Inferior parietal cortex (tissue), 1 donor: Measurements from ENCODE around the gene RNASE2.
A peak's percentile ranks its signal among the peaks of the same experiment; 100 is the strongest.
"Not testable (repeated sequence)": the region's sequence is repeated elsewhere in the genome, so short reads cannot be mapped to it uniquely, and the experiment has no call there.

Source experiments
- DNase-seq: peaks from one replicate; pipeline ENCODE4 v3.0.0-alpha.2; 2016; ENCODE audit errors: extremely low spot score

Gene RNASE2

DNA sequence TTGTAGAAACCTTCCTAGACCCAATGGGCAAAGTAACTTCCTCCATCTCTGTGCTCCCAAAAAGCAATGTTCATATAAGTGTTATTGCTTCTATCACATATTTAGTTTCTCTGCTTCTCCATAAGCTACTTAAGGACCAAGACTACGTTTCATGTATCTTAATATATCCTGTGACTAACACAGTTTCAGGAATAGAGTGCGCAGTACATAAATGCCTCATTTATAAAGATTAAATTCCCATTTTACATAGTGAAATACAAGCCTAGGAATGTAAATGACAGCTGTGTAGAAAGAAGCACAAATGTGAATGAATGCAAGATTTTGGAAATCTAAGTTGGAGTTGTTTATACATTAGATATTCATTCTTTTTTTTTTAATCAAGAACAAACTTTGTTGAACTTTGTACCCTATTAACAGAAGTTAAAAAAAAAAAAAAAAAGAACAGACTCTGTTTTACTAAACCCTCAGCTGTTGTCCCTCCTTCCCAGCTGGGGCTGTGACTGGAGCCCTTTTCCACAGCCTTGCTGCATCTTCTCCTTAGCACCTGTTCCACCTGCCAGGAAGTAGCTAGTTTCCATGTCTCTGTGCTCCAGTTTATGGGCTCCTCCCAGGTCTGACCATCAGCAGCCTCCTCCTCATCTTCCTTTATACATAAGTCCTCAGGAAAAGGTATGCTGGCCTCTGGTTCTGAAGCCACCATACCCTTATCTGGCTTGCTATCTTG, 27.5 kb downstream of the RNASE2 start:
- no peak for DNase-seq

DNA sequence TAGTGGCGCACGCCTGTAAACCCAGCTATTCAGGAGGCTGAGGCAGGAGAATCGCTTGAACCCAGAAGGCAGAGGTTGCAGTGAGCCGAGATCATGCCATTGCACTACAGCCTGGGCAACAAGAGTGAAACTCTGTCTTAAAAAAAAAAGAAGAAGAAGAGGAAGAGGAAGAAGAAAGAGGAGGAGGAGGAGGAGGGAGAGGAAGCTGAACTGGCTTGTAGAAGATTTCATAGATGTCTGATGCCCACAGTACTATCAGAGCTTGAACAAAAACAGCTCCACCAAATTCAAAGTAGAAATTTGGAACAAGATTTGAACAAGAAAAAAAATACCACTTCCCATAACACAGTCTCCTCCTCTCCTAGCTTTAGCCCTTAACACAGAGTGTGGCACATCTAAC, 30.4 kb downstream of the RNASE2 start:
- DNase-seq = not testable (repeated sequence)

DNA sequence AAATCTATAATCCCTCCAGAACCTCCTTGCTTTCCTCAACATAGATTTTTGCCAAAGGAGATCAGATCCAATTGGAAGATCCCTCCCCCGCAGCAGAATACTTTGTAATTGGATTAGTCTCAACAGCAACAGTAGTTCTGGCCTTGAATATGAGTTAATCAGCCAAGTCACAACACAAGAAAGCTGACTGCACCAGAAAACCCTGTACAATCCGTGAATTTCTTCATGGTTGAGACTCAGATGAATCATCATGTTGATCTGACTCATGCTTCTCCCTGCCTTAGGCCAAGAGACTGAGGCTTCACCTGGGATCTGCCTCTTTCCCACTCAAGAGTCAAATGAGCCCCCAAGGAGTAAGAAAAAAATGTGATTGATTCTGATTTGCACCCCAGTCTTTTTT, 31.5 kb downstream of the RNASE2 start:
- DNase-seq = peak; percentile 22

DNA sequence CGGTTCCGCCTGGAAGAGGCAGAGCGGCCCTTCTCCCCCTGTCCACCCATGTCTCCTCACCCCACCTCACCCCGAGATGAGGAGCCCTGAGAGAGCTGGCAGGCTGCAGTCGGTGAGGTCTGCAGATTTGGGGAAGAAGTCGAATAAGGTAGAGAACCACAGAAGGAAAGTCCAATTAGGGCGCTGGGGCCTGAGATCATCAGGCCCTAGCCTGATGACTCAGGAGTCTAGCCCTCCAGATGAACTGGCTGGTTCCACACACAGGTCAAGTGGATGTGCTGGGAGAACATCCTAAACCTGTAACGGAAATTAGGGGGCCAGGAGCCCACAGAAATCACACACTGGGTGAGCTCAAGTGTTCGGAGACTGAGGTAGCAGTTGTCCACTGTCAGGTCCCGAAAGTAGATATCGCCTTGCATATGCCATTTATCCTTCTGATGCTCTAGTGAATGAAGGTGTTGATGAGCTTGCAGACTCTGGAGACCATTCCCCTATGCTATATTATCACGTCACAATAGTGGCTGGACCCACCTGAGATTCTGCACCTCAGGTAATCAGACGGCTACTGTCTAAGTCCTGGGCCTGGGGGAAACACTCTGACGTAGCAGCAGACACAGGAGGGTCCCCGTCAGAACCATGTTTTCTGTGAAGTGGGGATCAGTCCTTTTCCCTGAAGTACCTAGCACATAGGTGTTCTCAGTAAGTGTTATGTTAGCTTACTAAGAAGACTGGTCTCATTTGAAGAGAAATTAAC, 33.6 kb downstream of the RNASE2 start:
- no peak for DNase-seq

DNA sequence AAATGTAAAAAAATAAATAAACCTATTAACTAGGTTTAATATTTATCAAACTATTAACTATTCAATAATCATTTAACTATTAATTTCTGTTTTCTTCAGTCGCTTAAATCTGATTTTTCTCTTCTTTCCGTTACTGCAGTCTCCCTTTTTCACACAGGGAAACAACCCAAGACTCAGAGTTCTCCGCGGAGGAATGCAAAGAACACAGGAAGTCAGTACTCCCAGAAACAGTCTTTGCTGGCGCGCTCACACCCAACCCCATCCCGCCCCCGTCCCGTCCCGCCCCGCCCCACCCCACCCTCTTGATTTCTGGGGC, 34.1 kb downstream of the RNASE2 start:
- no peak for DNase-seq

DNA sequence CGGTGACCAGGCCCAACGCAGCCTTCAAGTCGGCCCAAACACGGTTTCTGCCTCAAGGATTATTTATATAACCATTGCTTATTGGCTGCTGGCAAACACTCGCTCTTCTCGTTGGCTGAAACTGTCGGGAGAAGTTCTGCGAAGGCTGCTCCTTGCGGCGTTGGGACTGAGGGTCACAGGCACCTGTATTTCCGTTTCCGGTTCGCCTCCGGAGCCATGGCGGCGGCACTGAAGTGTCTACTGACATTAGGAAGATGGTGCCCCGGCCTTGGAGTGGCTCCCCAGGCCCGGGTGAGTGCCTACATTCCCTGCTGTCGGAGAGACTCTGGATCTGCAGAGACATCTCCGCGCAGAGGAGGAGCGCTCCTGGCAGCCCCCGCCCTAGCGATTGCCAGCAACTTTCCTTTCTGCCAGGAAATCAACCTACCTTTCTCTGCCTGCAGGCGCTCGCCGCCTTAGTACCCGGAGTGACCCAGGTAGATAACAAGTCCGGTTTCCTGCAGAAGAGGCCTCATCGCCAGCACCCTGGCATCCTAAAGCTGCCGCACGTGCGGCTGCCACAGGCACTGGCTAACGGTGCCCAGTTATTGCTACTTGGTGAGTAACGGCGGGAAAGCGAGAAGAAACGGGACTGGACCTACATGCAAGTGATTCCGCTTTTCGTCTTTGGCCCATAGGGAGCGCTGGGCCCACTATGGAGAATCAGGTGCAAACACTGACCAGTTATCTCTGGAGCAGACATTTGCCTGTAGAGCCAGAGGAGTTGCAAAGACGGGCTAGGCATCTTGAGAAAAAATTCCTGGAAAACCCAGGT, 34.7 kb downstream of the RNASE2 start, which contains the start of gene METTL17:
Gene METTL17 (plus strand): TSS at position 194 of the 814 bp plus-strand sequence. CDS start 23 bp downstream, at position 217.
- DNase-seq = peak; percentile 95

DNA sequence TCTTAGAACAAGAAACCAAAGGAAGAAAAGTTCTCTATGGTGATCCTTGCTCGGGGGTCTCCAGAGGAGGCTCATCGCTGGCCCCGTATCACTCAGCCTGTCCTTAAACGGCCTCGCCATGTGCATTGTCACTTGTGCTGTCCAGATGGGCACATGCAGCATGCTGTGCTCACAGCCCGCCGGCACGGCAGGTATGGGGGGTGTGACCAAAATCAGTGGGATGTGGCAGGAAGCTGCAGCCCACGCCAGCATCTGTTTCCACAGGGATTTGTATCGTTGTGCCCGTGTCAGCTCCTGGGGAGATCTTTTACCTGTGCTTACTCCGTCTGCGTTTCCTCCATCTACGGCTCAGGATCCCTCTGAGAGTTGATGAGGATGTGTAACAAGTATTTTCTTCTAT, 41.2 kb downstream of the RNASE2 start:
- no peak for DNase-seq

DNA sequence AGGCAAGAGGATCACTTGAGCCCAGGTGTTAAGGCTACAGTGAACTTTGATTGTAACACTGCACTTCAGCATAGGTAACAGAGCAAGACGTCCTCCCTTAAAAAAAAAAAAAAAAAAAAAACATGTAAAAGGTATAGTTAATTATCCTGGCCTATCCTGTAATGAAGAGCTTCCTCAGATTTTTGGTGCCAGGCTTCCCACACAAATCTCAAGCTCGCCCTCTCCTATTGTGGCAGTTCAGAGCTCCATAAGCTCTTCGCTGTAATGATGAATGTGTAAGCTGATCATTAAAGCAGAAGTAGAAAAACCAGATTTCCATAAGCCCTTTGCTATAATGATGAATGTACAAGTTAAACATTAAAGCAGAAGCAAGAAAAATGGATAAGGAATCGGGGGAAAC, 41.8 kb downstream of the RNASE2 start:
- no peak for DNase-seq

DNA sequence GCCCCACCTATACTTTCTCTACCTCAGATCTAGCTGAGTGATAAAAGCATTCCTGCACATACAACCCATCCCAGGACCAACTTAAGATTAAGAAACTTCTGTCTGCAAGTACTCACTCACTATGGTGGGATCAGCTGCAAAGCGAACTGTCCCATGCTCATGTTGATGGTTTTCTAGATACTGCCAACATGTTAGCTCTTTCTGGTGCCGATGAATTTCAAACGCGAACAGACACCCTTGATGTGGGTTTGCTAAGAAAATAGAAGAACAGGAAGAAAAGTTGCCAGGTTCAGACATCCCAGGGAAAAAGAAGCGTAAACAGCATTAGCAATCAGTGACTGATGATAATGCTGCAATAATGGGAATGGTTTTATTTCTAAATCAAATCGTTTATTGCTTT, 42.3 kb downstream of the RNASE2 start:
- no peak for DNase-seq

DNA sequence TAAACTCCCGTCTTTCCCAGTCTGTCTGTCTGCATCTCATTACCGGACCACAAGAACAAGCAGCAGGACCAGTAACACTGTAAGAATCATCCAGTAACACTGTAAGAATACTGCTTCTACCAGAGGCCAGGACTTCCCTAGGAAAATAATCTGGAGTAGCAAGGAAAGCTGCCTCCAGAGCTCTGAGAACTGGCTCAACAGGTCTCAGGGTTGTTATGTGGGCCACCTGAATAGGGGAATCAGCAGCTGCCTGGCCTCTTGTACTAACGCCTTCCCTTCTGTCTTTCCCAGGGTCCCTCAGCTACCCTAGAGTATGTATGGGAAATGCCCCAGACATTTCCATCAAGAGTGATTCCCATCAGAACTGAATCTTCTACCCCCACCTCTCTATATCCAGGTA, 42.9 kb downstream of the RNASE2 start:
- DNase-seq = no peak

DNA sequence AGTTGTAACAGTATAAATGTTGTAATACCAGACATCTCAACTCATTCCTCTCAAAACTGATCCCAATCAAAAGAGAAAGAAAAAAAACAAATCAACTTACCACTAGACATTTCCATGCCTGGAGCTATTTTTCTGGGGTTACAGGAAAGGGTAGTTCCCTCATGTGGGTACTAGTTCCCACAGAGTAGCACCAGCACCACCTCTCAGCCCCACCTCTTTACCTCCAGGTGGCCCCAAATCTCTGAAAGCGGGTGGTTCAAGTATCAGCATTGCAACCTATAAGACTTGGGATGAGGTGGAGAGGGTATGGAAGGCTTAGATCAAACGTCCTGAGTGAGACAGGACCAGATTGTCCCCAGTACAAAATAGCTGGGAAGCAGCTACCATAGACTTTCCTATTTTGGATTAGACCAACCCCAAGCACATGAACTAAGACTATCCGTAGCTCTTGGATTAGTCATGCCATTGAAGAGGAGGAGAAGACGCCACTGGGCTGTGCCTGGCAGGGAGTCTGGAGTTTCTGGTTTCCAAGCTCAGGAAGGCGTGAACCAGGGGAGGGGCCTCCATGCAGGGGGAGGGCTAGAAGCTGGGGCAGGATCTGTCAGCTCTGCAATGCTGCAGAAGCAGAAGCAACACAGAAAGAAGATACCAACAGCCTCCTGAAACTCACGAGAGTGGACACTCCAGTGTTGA, 43.5 kb downstream of the RNASE2 start, which contains the start of gene SLC39A2:
Gene SLC39A2 (plus strand): TSS at position 620 of the 693 bp plus-strand sequence. CDS start 154 bp downstream, outside the sequence.
- DNase-seq = no peak

DNA sequence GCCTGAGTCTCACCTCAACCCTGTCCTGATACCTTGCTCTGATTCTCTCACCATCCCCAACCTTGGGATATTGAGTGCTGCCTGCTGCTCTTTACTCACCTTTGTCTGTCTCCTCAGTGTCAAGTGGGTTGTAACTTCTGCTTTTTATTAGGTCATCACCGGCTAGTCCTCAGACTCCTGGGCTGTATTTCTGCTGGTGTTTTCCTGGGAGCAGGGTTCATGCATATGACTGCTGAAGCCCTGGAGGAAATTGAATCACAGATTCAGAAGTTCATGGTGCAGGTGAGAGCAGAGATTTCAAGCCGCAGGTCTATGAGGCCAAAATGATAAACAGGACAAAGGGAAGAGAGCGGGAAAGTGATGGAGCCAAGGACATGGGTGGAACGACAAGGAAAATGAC, 44.3 kb downstream of the RNASE2 start:
- no peak for DNase-seq

DNA sequence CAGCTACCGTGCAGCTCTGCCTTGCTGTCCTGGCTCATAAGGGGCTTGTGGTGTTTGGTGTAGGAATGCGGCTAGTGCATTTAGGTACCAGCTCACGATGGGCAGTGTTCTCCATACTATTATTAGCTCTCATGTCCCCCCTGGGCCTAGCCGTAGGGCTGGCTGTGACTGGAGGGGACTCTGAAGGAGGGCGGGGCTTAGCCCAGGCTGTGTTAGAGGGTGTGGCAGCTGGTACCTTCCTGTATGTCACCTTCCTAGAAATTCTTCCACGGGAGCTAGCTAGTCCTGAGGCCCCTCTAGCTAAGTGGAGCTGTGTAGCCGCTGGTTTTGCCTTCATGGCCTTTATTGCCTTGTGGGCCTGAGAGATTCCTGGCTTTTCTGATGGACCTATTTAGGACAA, 45.9 kb downstream of the RNASE2 start:
- DNase-seq = no peak

DNA sequence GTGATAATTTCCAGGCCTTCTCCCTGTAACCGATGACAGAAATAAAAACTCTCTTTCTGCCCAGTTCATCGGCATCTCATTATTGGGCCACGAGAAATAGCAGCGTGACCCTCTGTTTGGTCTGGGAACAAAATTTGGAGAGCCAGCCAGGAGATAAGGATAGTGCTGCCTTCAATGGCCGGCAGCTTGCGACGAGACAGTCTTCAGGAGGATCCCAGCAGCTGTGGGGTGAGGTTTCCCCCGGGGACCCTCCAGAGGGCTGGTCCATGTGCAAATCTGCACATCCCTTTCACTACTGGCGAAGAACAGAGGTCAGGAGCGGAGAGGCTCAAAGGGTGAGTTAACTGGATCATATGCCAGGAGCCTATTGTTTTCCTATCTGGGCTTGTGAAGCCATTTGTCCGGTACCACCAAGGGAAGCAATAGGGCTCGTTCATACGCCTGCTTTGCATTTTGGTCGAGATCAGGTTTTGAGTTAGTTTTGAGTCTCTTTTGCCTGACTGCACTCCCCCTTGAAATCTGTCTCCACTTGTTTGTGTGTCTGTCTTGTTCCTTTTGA, 48.6 kb downstream of the RNASE2 start:
- no peak for DNase-seq
